Measurements from ENCODE around the gene CSF1.
A peak's percentile ranks its signal among the peaks of the same experiment; 100 is the strongest.

CSF1 gene

GRCh38 chr1:109890115-109890953 is 20.3 kb upstream of the CSF1 start:
- no peaks in the 10 kb centered on the region for H3K27me3 Mint-ChIP-seq
- H3K27ac Mint-ChIP-seq, result peak overlapping the region; percentile 66
- peak overlapping the region; percentile 1 for H3K4me3 Mint-ChIP-seq
- DNase-seq (peak; percentile 71), ATAC-seq (peak; percentile 93)
- H3K4me1 Mint-ChIP-seq, result peaks cover 17% of the 10 kb centered on the region
- no peaks in the 10 kb centered on the region for H3K36me3 Mint-ChIP-seq (ENCODE audit: low read depth)
- H3K9me3 Mint-ChIP-seq, result no peaks in the 10 kb centered on the region

- Mint-ChIP-seq H3K36me3 (ENCODE audit: low read depth) (no peaks in the 10 kb centered on the region), H3K4me1 (peaks cover 13% of the 10 kb centered on the region), H3K4me3 (no peak overlapping the region), H3K9me3 (no peaks in the 10 kb centered on the region), H3K27ac (peak overlapping the region; percentile 55), H3K27me3 (no peaks in the 10 kb centered on the region)
- no peak for ATAC-seq
- no peak for DNase-seq
Measured at GRCh38 chr1:109891930-109892329, 18.7 kb upstream of the CSF1 start.

GRCh38 chr1:109892561-109893368 is 17.9 kb upstream of the CSF1 start:
- H3K4me1 Mint-ChIP-seq, result peaks cover 7% of the 10 kb centered on the region
- H3K27ac Mint-ChIP-seq, result peak overlapping the region; percentile 57
- ATAC-seq, result no peak

GRCh38 chr1:109893532-109894171 is 17.0 kb upstream of the CSF1 start:
- Mint-ChIP-seq H3K36me3 (ENCODE audit: low read depth) (no peaks in the 10 kb centered on the region), H3K4me3 (no peak overlapping the region), H3K27ac (no peak overlapping the region), H3K4me1 (peaks cover 2% of the 10 kb centered on the region), H3K9me3 (no peaks in the 10 kb centered on the region), H3K27me3 (no peaks in the 10 kb centered on the region)
- ATAC-seq (no peak), DNase-seq (no peak)

More at GRCh38 chr1:109892561-109893368, 17.9 kb upstream of the CSF1 start:
- Mint-ChIP-seq H3K9me3 (no peaks in the 10 kb centered on the region), H3K36me3 (ENCODE audit: low read depth) (no peaks in the 10 kb centered on the region), H3K4me3 (no peak overlapping the region), H3K27me3 (no peaks in the 10 kb centered on the region)
- DNase-seq, result no peak

GRCh38 chr1:109894823-109895719 is 15.6 kb upstream of the CSF1 start:
- Mint-ChIP-seq H3K4me1 (peaks cover 2% of the 10 kb centered on the region), H3K27ac (no peak overlapping the region)
- peak; percentile 34 for ATAC-seq

GRCh38 chr1:109895720-109896504 is 14.7 kb upstream of the CSF1 start:
- Mint-ChIP-seq H3K4me3 (peak overlapping the region; percentile 27), H3K36me3 (ENCODE audit: low read depth) (no peaks in the 10 kb centered on the region), H3K27me3 (no peaks in the 10 kb centered on the region), H3K4me1 (peaks cover 2% of the 10 kb centered on the region), H3K9me3 (no peaks in the 10 kb centered on the region), H3K27ac (no peak overlapping the region)
- peak; percentile 44 for DNase-seq
- ATAC-seq, result peak; percentile 37

More at GRCh38 chr1:109894823-109895719, 15.6 kb upstream of the CSF1 start:
- Mint-ChIP-seq H3K4me3 (no peak overlapping the region), H3K36me3 (ENCODE audit: low read depth) (no peaks in the 10 kb centered on the region), H3K27me3 (no peaks in the 10 kb centered on the region), H3K9me3 (no peaks in the 10 kb centered on the region)
- no peak for DNase-seq

- no peak for ATAC-seq
- no peak for DNase-seq
Measured at GRCh38 chr1:109896681-109897080, 14.0 kb upstream of the CSF1 start.

GRCh38 chr1:109897259-109897955 is 13.2 kb upstream of the CSF1 start:
- Mint-ChIP-seq H3K27me3 (peaks cover 2% of the 10 kb centered on the region), H3K27ac (no peak overlapping the region), H3K4me1 (peaks cover 7% of the 10 kb centered on the region), H3K36me3 (ENCODE audit: low read depth) (no peaks in the 10 kb centered on the region), H3K9me3 (no peaks in the 10 kb centered on the region), H3K4me3 (no peak overlapping the region)
- no peak for DNase-seq
- ATAC-seq, result no peak

More at GRCh38 chr1:109896681-109897080, 14.0 kb upstream of the CSF1 start:
- peaks cover 7% of the 10 kb centered on the region for H3K4me1 Mint-ChIP-seq
- H3K9me3 Mint-ChIP-seq, result no peaks in the 10 kb centered on the region
- H3K4me3 Mint-ChIP-seq, result peak overlapping the region; percentile 27
- H3K36me3 Mint-ChIP-seq (ENCODE audit: low read depth), result no peaks in the 10 kb centered on the region
- H3K27ac Mint-ChIP-seq, result peak overlapping the region; percentile 18
- H3K27me3 Mint-ChIP-seq, result no peaks in the 10 kb centered on the region

GRCh38 chr1:109898842-109899241 is 11.8 kb upstream of the CSF1 start:
- peaks cover 2% of the 10 kb centered on the region for H3K27me3 Mint-ChIP-seq
- ATAC-seq, result no peak
- no peak for DNase-seq
- H3K9me3 Mint-ChIP-seq, result no peaks in the 10 kb centered on the region
- no peak overlapping the region for H3K27ac Mint-ChIP-seq
- H3K4me1 Mint-ChIP-seq, result peaks cover 8% of the 10 kb centered on the region
- H3K36me3 Mint-ChIP-seq (ENCODE audit: low read depth), result no peaks in the 10 kb centered on the region
- no peak overlapping the region for H3K4me3 Mint-ChIP-seq

GRCh38 chr1:109901141-109901523 is 9.5 kb upstream of the CSF1 start:
- Mint-ChIP-seq H3K4me3 (no peak overlapping the region), H3K9me3 (peaks cover 3% of the 10 kb centered on the region), H3K4me1 (peaks cover 19% of the 10 kb centered on the region), H3K27ac (peak overlapping the region; percentile 49), H3K36me3 (ENCODE audit: low read depth) (peaks cover 4% of the 10 kb centered on the region), H3K27me3 (peaks cover 2% of the 10 kb centered on the region)
- no peak for DNase-seq
- no peak for ATAC-seq

GRCh38 chr1:109901524-109902145 is 9.0 kb upstream of the CSF1 start:
- peaks cover 2% of the 10 kb centered on the region for H3K27me3 Mint-ChIP-seq
- DNase-seq (peak; percentile 35), ATAC-seq (no peak)
- peaks cover 24% of the 10 kb centered on the region for H3K4me1 Mint-ChIP-seq
- H3K36me3 Mint-ChIP-seq (ENCODE audit: low read depth), result peaks cover 6% of the 10 kb centered on the region
- H3K4me3 Mint-ChIP-seq, result no peak overlapping the region
- H3K27ac Mint-ChIP-seq, result peak overlapping the region; percentile 49
- peaks cover 7% of the 10 kb centered on the region for H3K9me3 Mint-ChIP-seq

- H3K27ac Mint-ChIP-seq, result no peak overlapping the region
- H3K4me3 Mint-ChIP-seq, result no peak overlapping the region
- no peak for DNase-seq
- peaks cover 5% of the 10 kb centered on the region for H3K27me3 Mint-ChIP-seq
- no peak for ATAC-seq
- H3K9me3 Mint-ChIP-seq, result peaks cover 7% of the 10 kb centered on the region
- H3K36me3 Mint-ChIP-seq (ENCODE audit: low read depth), result peaks cover 6% of the 10 kb centered on the region
- H3K4me1 Mint-ChIP-seq, result peaks cover 31% of the 10 kb centered on the region
Measured at GRCh38 chr1:109902204-109902985, 8.3 kb upstream of the CSF1 start.

Data from activated naive CD8-positive, alpha-beta T cell treated with anti-CD3 and anti-CD28 coated beads, Interleukin-2, amount 50 U/mL, for 24 hours (primary cell).